PFSK-1 (cell line): Measurements from ENCODE around the gene SPAG5.

Experiments used
- FOXP2 ChIP-seq: optimal IDR thresholded peaks from 2 replicates; pipeline ENCODE3; 2011; ENCODE audit warnings: borderline replicate concordance, control low read depth, inconsistent platforms; ENCODE audit not compliant: insufficient read depth; ENCODE audit errors: extremely low read length, extremely low read depth
- POLR2AphosphoS5 ChIP-seq: IDR thresholded peaks from 2 replicates; pipeline ENCODE4 v1.6.1; 2012; ENCODE audit warnings: low read depth, mild to moderate bottlenecking, control low read depth, low read length, moderate library complexity
- REST ChIP-seq, 2 experiments: IDR thresholded peaks; 2 replicates each; pipeline versions ENCODE4 v1.6.1 to v1.8.0; 2011 to 2012; ENCODE audit warnings: low read depth in 2 of 2, low read length in 2 of 2, control low read depth in 1 of 2, inconsistent platforms in 1 of 2, mild to moderate bottlenecking in 1 of 2, moderate library complexity in 1 of 2; ENCODE audit not compliant: insufficient read depth in 1 of 2
- SIN3A ChIP-seq: IDR thresholded peaks from 2 replicates; pipeline ENCODE4 v1.6.1; 2012; ENCODE audit warnings: mild to moderate bottlenecking, low read length, moderate library complexity, borderline replicate concordance; ENCODE audit not compliant: insufficient read depth
- TAF1 ChIP-seq: IDR thresholded peaks from 2 replicates; pipeline ENCODE4 v1.6.1; 2012; ENCODE audit warnings: low read length, control low read depth, borderline replicate concordance; ENCODE audit not compliant: insufficient read depth

The SPAG5 gene

GRCh38 chr17:28555022-28555421 is 43.8 kb downstream of the SPAG5 start:
- TF ChIP-seq POLR2AphosphoS5 (no peak), FOXP2 (no peak), REST (IDR thresholded peaks at IDR 0.05; ENCODE audit: insufficient read depth in 1 of 2, low read depth in 2 of 2, low read length in 2 of 2) (no peak), SIN3A (no peak), TAF1 (no peak)

- TF ChIP-seq FOXP2 (no peak), REST (IDR thresholded peaks at IDR 0.05; ENCODE audit: insufficient read depth in 1 of 2, low read depth in 2 of 2, low read length in 2 of 2) (no peak), TAF1 (no peak), POLR2AphosphoS5 (no peak), SIN3A (no peak)
These were observed 44.3 kb downstream of the SPAG5 start for GRCh38 chr17:28554565-28554964.

- TF ChIP-seq FOXP2 (no peak), SIN3A (no peak)
These were observed 45.8 kb downstream of the SPAG5 start for GRCh38 chr17:28553000-28553505.

- peak; percentile 77; the same call in 1 of the 2 replicates for TF ChIP-seq TAF1
- TF ChIP-seq REST (IDR thresholded peaks at IDR 0.05; ENCODE audit: insufficient read depth in 1 of 2, low read depth in 2 of 2, low read length in 2 of 2) = no peak
- no peak for TF ChIP-seq SIN3A
- peak; percentile 13 for TF ChIP-seq FOXP2
- TF ChIP-seq POLR2AphosphoS5 = peak; percentile 90
These were observed 46.4 kb downstream of the SPAG5 start, which contains the start of gene UNC119 for GRCh38 chr17:28552176-28552999. Gene UNC119, minus strand, starts transcription at chr17:28552624. Its CDS starts 67 bp downstream, at chr17:28552557.

- TF ChIP-seq REST (IDR thresholded peaks at IDR 0.05; ENCODE audit: insufficient read depth in 1 of 2, low read depth in 2 of 2, low read length in 2 of 2) (no peak), POLR2AphosphoS5 (no peak), TAF1 (no peak), SIN3A (no peak), FOXP2 (no peak)
These were observed 47.2 kb downstream of the SPAG5 start for GRCh38 chr17:28551421-28552175.
